Activated T-helper 2 cell treated with anti-CD3 and anti-CD28 coated beads, Interferon-gamma antibody, Interleukin-2, Interleukin-4, amounts not matched to agents 10 μg/mL and 5 μg/mL and 100 μg/mL, durations not matched to agents 14 hours and 24 hours and 36 hours (primary cell): ENCODE measurements around the gene BIN1. TPM values are rescaled to one million over a fixed set of nuclear protein-coding genes. Genes with fewer than 3 reads are reported as not detected.

Experiments
- DNase-seq: peaks from one replicate; pipeline ENCODE4 v3.0.0; 2021; ENCODE audit warnings: low spot score
- H3K27ac Mint-ChIP-seq: one replicate; pipeline ENCODE4 v1.8.0; 2021; ENCODE audit warnings: mixed read lengths
- H3K27me3 Mint-ChIP-seq: one replicate; pipeline ENCODE4 v1.8.0; 2021; ENCODE audit warnings: low read depth, mixed read lengths
- H3K36me3 Mint-ChIP-seq: one replicate; pipeline ENCODE4 v1.8.0; 2021; ENCODE audit warnings: low read depth, mixed read lengths
- H3K4me1 Mint-ChIP-seq: one replicate; pipeline ENCODE4 v1.8.0; 2021; ENCODE audit warnings: low read depth, mixed read lengths
- H3K4me3 Mint-ChIP-seq: one replicate; pipeline ENCODE4 v1.8.0; 2021; ENCODE audit warnings: low read depth, mild to moderate bottlenecking, moderate library complexity, mixed read lengths
- H3K9me3 Mint-ChIP-seq: one replicate; pipeline ENCODE4 v1.8.0; 2021; ENCODE audit warnings: mixed read lengths
- intact Hi-C: fragments of 100-400 bp; cut with micrococcal nuclease; formaldehyde crosslinking; loops from one replicate; pipeline ENCODE4 v1.15.1; 2023
- total RNA-seq: library from RNA; stranded (reverse); gene quantifications from 2 replicates; pipeline ENCODE4 v1.2.3, GENCODE V29; 2022

BIN1 gene
- total RNA-seq, 1 donor from 2014 or later: 51.7 TPM

DNA sequence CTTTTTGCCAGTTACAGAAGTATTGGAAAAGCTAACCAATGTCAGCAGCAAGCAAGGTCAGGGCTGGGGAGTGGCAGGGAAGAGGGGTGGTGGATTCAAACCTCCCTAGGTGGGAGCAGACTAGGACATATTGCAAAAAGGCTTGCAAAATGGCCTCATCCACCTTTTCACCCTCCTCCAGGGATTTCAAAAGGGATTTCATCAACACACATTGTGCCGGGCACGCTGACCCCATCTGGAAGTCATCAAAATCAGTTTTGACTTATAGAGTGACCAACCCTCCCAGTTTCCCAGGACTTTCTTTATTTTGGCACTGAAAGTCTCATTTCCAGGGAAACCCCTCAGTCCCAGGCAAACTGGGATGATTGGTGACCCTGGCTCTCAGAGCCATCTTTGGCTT, 94.7 kb downstream of the BIN1 start:
- H3K4me3 Mint-ChIP-seq: no peak overlapping the region
- peaks cover 27% of the 10 kb centered on the region for H3K27me3 Mint-ChIP-seq
- DNase-seq: no peak
- intact Hi-C loops: no loop called here
- no peak overlapping the region for H3K27ac Mint-ChIP-seq
- H3K9me3 Mint-ChIP-seq: no peaks in the 10 kb centered on the region
- H3K4me1 Mint-ChIP-seq: no peaks in the 10 kb centered on the region
- no peaks in the 10 kb centered on the region for H3K36me3 Mint-ChIP-seq

DNA sequence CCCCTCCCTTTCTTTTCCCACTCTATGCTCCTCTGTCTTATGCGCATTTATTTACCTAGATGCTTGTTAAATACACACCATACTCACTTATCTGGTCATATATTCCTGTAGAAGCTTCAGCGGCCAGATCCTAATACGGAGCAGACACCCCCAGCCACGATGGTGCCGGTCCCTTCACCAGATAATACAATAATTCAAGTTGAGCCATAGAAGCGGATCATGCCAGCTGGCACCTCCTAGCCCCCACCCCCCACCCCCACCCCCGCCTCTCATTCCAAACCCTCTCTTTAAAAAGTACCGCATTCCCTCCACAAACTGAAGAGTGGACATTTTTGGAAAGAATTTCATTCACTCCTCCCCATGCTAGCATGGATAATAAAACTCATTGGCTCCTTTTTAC, 95.2 kb downstream of the BIN1 start:
- no peak overlapping the region for H3K4me3 Mint-ChIP-seq
- DNase-seq: no peak
- H3K4me1 Mint-ChIP-seq: no peaks in the 10 kb centered on the region
- intact Hi-C loops: no loop called here
- peaks cover 27% of the 10 kb centered on the region for H3K27me3 Mint-ChIP-seq
- H3K27ac Mint-ChIP-seq: no peak overlapping the region
- no peaks in the 10 kb centered on the region for H3K9me3 Mint-ChIP-seq
- H3K36me3 Mint-ChIP-seq: no peaks in the 10 kb centered on the region

DNA sequence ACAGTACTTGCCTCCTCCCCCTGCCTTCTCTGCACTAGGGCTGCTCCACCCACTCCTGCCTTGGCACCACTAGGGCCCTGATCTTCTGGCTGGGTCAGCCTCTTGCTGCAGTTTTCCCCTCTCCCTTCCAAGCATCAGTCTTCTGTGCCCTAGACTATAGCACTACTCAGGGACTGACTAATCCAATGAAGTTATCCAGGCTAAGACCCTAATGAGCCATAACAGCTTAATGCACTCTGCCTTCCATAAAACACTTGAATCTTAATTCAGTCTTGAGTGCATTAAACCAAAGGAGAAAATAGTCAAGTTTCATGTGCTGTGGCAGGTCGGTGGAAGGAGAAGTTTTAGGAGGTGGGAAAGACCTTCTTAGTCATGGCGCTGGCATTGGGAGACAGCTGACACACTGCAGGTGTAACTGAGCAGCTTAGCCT, 95.7 kb downstream of the BIN1 start:
- H3K36me3 Mint-ChIP-seq: no peaks in the 10 kb centered on the region
- no peak overlapping the region for H3K4me3 Mint-ChIP-seq
- peaks cover 27% of the 10 kb centered on the region for H3K27me3 Mint-ChIP-seq
- DNase-seq: no peak
- no peaks in the 10 kb centered on the region for H3K4me1 Mint-ChIP-seq
- no peak overlapping the region for H3K27ac Mint-ChIP-seq
- intact Hi-C loops: no loop called here
- no peaks in the 10 kb centered on the region for H3K9me3 Mint-ChIP-seq

DNA sequence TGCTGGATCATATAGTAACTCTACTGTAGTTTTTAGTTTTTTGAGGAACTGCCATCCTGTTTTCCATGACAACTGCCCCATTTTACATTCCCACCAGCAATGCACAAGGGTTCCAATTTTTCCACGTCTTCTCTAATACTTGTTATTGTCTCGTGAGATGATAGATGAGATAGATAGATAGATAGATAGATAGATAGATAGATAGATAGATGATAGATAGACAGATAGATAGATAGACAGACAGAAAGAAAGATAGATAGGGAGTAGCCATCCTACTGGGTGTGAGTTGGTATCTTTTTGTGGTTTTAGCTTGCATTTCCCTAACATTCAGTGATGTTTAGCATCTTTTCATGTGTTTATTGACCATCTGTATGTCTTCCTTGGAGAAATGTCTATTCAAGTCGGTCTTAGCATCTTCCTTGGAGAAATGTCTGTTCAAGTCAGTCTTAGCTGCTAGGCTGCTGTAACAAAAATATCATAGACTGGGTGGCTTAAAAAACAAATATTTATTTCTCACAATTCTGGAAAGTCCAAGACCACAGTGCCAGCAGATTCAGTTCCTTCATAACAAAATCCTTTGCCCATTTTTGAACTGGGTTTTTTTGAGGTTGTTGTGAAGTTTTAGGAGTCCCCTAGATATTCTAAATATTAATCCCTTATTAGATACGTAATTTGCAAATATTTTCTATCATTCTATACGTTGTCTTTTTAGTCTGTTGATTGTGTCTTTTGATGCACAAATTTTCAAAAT, 98.5 kb downstream of the BIN1 start:
- no peak overlapping the region for H3K4me3 Mint-ChIP-seq
- intact Hi-C loops: no loop called here
- H3K9me3 Mint-ChIP-seq: no peaks in the 10 kb centered on the region
- no peaks in the 10 kb centered on the region for H3K36me3 Mint-ChIP-seq
- DNase-seq: no peak
- no peak overlapping the region for H3K27ac Mint-ChIP-seq
- no peaks in the 10 kb centered on the region for H3K4me1 Mint-ChIP-seq
- H3K27me3 Mint-ChIP-seq: peaks cover 28% of the 10 kb centered on the region

DNA sequence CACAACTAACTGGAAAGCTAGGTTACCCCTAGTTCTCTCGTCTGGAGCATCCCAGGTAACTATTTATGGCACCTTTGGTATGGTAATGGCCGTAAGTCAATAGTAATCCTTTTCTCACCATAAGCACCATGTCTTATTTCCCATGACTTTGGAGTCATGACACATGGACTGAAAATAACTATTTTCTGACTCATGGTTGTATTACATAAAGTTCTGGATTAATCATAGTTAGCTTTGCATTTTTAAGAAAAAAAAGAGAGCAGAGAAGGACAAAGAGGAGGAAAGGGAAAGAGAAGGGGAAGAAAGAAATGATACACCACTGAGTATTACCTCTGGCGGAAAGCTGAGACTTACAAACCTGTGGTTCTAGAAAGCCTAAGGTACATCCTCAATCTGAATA, 99.3 kb downstream of the BIN1 start:
- no peak overlapping the region for H3K4me3 Mint-ChIP-seq
- no peaks in the 10 kb centered on the region for H3K36me3 Mint-ChIP-seq
- H3K9me3 Mint-ChIP-seq: no peaks in the 10 kb centered on the region
- H3K4me1 Mint-ChIP-seq: no peaks in the 10 kb centered on the region
- DNase-seq: no peak
- peaks cover 29% of the 10 kb centered on the region for H3K27me3 Mint-ChIP-seq
- intact Hi-C loops: no loop called here
- H3K27ac Mint-ChIP-seq: no peak overlapping the region

DNA sequence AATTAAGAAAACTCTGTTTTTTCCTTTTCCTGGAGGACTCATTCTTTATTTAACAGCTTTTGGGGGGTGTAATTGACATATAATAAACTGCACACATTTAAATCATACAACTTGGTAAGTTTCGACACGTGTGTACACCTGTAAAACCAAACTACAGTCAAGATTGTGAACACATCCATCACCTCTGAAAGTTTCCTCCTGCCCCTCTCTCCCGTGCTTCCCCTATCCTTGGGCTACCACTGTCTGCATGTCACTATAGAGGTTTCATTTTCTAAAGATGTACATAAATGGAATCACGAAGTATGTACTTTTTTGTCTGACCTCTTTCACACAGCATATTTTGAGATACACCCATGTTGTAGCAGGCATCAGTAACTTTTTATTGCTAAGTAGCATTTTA, 100.0 kb downstream of the BIN1 start:
- H3K27ac Mint-ChIP-seq: no peak overlapping the region
- no peak overlapping the region for H3K4me3 Mint-ChIP-seq
- DNase-seq: no peak
- H3K4me1 Mint-ChIP-seq: no peaks in the 10 kb centered on the region
- H3K27me3 Mint-ChIP-seq: peaks cover 30% of the 10 kb centered on the region
- no peaks in the 10 kb centered on the region for H3K9me3 Mint-ChIP-seq
- intact Hi-C loops: no loop called here
- H3K36me3 Mint-ChIP-seq: no peaks in the 10 kb centered on the region

DNA sequence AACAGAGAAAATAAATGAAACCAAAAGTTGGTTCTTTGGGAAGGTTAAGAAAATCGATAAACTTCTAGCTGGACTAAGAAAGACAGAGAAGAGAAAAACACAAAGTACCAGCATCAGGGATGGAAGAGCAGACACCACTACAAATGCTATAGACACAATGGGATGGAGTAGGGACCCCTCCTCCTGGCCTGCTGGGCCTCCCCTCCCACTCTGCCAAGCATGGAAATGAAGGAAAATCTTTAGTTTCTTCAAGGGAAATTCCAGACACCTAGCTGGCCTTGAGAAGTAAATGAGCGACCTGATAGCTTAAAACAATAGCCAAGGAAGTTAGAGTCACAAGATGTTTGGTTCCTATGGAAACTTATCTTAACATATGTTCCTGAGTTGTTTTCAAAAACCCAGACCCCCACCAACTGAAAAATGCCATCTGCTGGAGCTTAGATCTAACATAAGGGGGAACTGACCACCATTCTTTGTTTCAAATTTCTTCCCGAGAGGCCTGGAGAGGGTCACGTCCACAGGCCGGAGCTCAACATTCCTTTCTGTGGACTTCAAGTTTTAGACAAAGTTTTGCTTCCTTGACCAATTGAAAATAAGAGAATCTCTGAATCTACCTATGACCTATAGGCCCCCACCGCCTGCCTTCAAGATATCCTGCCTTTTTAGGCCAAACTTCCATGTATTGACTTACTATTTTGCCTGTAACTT, 101.9 kb downstream of the BIN1 start:
- Mint-ChIP-seq H3K27ac (no peak overlapping the region), H3K27me3 (peaks cover 27% of the 10 kb centered on the region)
- intact Hi-C loops: no loop called here

DNA sequence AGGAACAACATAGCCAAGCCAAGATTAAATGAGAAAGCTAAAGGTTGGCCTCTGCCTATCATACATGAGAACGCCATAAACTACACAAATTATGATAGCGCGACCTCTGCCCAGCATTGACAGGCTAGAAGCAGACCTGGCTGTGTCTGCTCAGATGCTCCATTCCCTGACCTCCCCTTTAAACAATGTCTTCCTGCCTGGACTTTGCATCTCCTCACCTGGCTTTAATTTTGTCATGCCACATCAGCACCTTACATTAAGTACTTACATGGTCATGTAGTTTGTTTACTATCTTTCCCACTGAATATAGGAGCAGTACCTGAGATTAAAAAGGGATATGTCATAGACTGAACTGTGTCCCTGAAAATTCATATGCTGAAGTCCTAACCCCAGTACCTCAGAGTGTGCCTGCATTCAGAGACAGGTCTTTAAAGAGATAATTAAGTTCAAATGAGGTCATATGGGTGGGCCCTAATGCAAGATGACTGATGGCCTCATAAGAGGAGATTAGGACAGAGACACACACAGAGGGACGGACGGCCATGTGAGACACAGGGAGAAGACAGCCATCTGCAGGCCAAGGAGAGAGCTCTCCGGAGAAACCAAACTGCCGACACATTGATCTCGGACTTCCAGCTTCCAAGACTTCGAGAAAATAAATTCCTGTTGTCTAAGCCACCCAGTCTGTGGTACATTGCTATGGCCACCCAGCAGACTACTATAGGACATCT, 103.7 kb downstream of the BIN1 start:
- no peaks in the 10 kb centered on the region for H3K9me3 Mint-ChIP-seq
- H3K27me3 Mint-ChIP-seq: peaks cover 15% of the 10 kb centered on the region
- no peak for DNase-seq
- no peaks in the 10 kb centered on the region for H3K4me1 Mint-ChIP-seq
- intact Hi-C loops: no loop called here
- H3K4me3 Mint-ChIP-seq: no peak overlapping the region
- H3K36me3 Mint-ChIP-seq: no peaks in the 10 kb centered on the region
- H3K27ac Mint-ChIP-seq: no peak overlapping the region

More for the DNA sequence above, 101.9 kb downstream of the BIN1 start:
- DNase-seq: no peak
- Mint-ChIP-seq H3K9me3 (no peaks in the 10 kb centered on the region), H3K36me3 (no peaks in the 10 kb centered on the region), H3K4me1 (no peaks in the 10 kb centered on the region), H3K4me3 (no peak overlapping the region)

DNA sequence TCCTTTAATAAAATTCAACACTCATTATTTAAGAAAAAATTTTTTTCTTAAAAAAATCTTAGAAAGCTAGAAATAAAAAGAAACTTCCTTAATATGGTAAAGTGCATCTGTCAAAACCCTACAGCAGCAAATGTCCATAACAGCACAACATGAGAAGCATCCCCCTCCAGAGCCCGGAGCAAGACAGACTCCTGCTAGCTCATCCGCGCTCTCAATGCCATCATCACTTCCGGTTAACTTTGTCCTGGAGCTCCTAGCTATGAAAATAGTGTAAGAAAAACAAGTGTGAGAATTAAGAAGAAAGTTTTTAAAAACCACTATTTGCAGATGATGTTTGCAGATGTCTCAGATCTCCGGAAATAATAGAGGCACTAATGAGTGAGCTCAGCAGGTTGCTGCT, 105.2 kb downstream of the BIN1 start:
- peaks cover 14% of the 10 kb centered on the region for H3K27me3 Mint-ChIP-seq
- H3K27ac Mint-ChIP-seq: no peak overlapping the region
- H3K4me3 Mint-ChIP-seq: no peak overlapping the region
- H3K9me3 Mint-ChIP-seq: no peaks in the 10 kb centered on the region
- DNase-seq: no peak
- no peaks in the 10 kb centered on the region for H3K4me1 Mint-ChIP-seq
- no peaks in the 10 kb centered on the region for H3K36me3 Mint-ChIP-seq
- intact Hi-C loops: no loop called here

DNA sequence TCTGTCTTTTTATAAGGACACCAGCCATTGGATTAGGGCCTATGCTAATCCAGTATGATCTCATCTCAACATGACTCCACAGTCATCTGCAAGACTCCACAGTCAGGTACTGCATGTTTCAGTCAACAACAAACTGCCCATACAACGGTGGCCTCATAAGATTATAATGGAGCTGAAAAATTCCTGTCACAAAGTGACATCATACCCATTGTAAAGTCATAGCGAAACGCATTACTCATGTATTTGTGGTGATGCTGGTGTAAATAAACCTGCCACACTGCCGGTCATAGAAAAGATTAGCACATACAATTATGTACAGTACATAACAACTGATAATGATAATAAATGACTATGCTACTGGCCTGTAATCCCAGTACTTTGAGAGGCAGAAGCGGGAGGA, 106.0 kb downstream of the BIN1 start:
- Mint-ChIP-seq H3K36me3 (no peaks in the 10 kb centered on the region), H3K4me1 (no peaks in the 10 kb centered on the region), H3K27me3 (peaks cover 15% of the 10 kb centered on the region), H3K4me3 (no peak overlapping the region), H3K9me3 (no peaks in the 10 kb centered on the region), H3K27ac (no peak overlapping the region)
- no peak for DNase-seq
- intact Hi-C loops: no loop called here

DNA sequence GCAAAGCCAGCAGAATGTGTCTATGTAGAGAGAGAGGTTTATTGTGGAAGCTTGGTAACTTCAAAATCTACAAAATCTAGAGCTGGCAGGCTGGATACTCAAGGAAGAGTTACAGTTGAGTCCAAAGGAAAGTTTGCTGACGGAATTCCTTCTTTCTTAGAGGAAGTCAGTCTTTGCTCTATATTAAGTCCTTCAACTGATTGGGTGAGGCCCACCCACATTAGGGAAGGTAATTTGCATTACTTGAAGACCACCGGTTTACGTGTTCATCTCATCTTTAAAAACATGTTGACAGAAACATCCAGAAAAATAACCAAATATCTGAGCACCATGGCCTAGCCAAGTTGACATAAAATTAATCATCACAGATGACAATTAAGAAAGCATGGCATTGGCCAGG, 106.8 kb downstream of the BIN1 start:
- Mint-ChIP-seq H3K4me1 (no peaks in the 10 kb centered on the region), H3K36me3 (no peaks in the 10 kb centered on the region), H3K27ac (no peak overlapping the region), H3K9me3 (no peaks in the 10 kb centered on the region), H3K4me3 (no peak overlapping the region), H3K27me3 (peaks cover 12% of the 10 kb centered on the region)
- intact Hi-C loops: no loop called here
- DNase-seq: no peak

DNA sequence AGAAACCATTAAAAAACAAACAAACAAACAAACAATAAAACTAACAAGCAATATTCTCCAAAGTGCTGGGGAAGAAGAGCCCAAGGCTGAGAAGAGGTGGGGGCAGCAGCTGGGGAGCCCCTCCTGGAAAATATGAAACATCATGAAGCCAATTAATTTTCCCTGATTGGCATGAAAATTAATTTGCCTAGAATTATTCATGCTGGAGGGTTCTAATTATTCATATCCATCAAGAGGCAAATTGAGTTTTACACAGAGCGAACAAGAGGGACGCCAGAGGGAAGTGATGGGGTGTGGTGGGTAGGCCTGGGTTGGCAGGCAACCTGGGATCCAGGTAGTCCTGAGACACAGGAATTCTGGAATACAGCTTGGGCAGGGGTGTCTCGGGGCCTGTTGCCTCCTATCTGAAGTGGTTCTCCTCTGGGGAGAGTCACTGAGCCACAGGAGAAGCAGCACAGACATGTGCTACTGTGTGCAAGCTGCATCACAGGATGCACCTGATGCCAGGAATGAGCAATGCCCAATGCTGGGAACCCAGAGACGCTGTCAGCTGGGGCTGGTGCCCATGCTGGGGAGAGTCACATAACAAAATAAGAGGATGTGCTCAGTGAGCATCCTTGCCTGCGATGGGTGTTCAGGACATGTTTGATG, 107.7 kb downstream of the BIN1 start:
- no peak overlapping the region for H3K27ac Mint-ChIP-seq
- no peaks in the 10 kb centered on the region for H3K9me3 Mint-ChIP-seq
- no peaks in the 10 kb centered on the region for H3K36me3 Mint-ChIP-seq
- no peak overlapping the region for H3K4me3 Mint-ChIP-seq
- no peak for DNase-seq
- H3K4me1 Mint-ChIP-seq: no peaks in the 10 kb centered on the region
- intact Hi-C loops: no loop called here
- peaks cover 12% of the 10 kb centered on the region for H3K27me3 Mint-ChIP-seq

DNA sequence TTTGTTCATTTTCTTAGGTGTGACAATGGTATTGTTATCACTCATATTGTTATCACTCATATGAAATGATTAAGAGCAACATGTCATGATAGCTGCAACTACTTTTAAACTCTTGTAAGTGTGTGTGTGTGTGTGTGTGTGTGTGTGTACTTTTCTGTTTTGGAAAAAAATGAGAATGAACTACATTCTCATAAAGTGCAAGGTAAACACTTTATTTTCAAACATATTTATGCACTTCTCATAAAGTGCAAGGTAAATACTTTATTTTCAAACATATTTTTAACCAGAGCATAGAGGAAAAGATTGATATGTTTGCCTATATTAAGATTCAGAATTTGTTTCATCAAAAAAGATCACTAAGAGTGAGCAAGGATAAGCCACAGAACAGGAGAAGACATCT, 108.5 kb downstream of the BIN1 start:
- H3K9me3 Mint-ChIP-seq: no peaks in the 10 kb centered on the region
- intact Hi-C loops: no loop called here
- no peak for DNase-seq
- no peak overlapping the region for H3K27ac Mint-ChIP-seq
- no peaks in the 10 kb centered on the region for H3K36me3 Mint-ChIP-seq
- H3K4me1 Mint-ChIP-seq: no peaks in the 10 kb centered on the region
- peaks cover 12% of the 10 kb centered on the region for H3K27me3 Mint-ChIP-seq
- no peak overlapping the region for H3K4me3 Mint-ChIP-seq
